Panc1 (cell line): ENCODE measurements around the gene PGAM2. TPM values are rescaled to one million over a fixed set of nuclear protein-coding genes. Genes with fewer than 3 reads are reported as not detected.

Experiments used
- ATAC-seq: fragments of 200-7000 bp; cut with Tn5 transposase; 2 replicates; pipeline ENCODE4 v1.9.1; 2020; ENCODE audit warnings: mild to moderate bottlenecking, moderate library complexity
- BruUV-seq: library from RNA; stranded (reverse); fragments of 400-500 nt; replicated peaks from 2 replicates; lab custom pipeline; 2021; lab: Mats Ljungman, UMichigan
- CTCF ChIA-PET: fragments of 300-600 bp; sonication (Branson Sonifier 250); formaldehyde crosslinking; loops from one replicate; lab custom pipeline; 2022; ENCODE audit warnings: antibody characterized with exemption; lab: Charles Lee
- POLR2A ChIA-PET: fragments of 300-600 bp; sonication (Branson Sonifier 250); formaldehyde crosslinking; loops from one replicate; lab custom pipeline; 2022; ENCODE audit warnings: antibody characterized with exemption; lab: Charles Lee
- DNase-seq: peaks from one replicate; pipeline ENCODE4 v3.0.0-alpha.2; 2010; ENCODE audit warnings: low read depth, low spot score
- H3K27ac ChIP-seq: 2 replicates; pipeline ENCODE4 v1.5.1; 2011; ENCODE audit warnings: mild to moderate bottlenecking, low read length, inconsistent platforms
- H3K27me3 ChIP-seq: fragments of 200-500 bp; sonication (Bioruptor generic); 2 replicates; pipeline ENCODE4 v1.6.0; 2014; ENCODE audit warnings: low read length, inconsistent platforms; ENCODE audit not compliant: control insufficient read depth, insufficient read depth
- H3K36me3 ChIP-seq: fragments of 200-500 bp; sonication (Bioruptor generic); 2 replicates; pipeline ENCODE4 v1.5.1; 2014; ENCODE audit warnings: inconsistent platforms, mild to moderate bottlenecking, low read length, moderate library complexity; ENCODE audit not compliant: control insufficient read depth, insufficient read depth
- H3K4me1 ChIP-seq: 2 replicates; pipeline ENCODE4 v1.5.1; 2011; ENCODE audit warnings: inconsistent platforms, mild to moderate bottlenecking, low read length, moderate library complexity; ENCODE audit not compliant: control insufficient read depth, insufficient read depth
- H3K4me3 ChIP-seq, 2 experiments: 2 replicates each; pipeline ENCODE4 v1.5.1; 2011 to 2012; ENCODE audit warnings: low read depth in 2 of 2, low read length in 2 of 2, mild to moderate bottlenecking in 2 of 2, inconsistent platforms in 1 of 2, moderate library complexity in 1 of 2
- H3K9me3 ChIP-seq: fragments of 200-500 bp; sonication (Bioruptor generic); 2 replicates; pipeline ENCODE4 v1.5.1; 2014; ENCODE audit warnings: low read depth, mild to moderate bottlenecking, inconsistent platforms, low read length, moderate library complexity; ENCODE audit not compliant: control insufficient read depth, insufficient read depth
- CTCF ChIP-seq: fragments of 450-650 bp; IDR thresholded peaks from 2 replicates; pipeline ENCODE4 v1.5.1; 2017; ENCODE audit warnings: mild to moderate bottlenecking
- POLR2AphosphoS5 ChIP-seq: IDR thresholded peaks from 2 replicates; pipeline ENCODE4 v1.6.1; 2012; ENCODE audit warnings: mild to moderate bottlenecking, low read depth, low read length, moderate library complexity
- REST ChIP-seq, 2 experiments: IDR thresholded peaks; 2 replicates each; pipeline ENCODE4 v1.6.1; 2011 to 2012; ENCODE audit warnings: low read depth in 2 of 2, control low read depth in 1 of 2, low read length in 1 of 2, mild to moderate bottlenecking in 1 of 2, moderate library complexity in 1 of 2; ENCODE audit not compliant: insufficient read depth in 1 of 2
- SIN3A ChIP-seq: IDR thresholded peaks from 2 replicates; pipeline ENCODE4 v1.6.1; 2012; ENCODE audit warnings: low read depth, mild to moderate bottlenecking, low read length, moderate library complexity, borderline replicate concordance; ENCODE audit not compliant: insufficient read depth
- TCF7L2 ChIP-seq: IDR thresholded peaks from 2 replicates; pipeline ENCODE4 v1.6.1; 2011; ENCODE audit warnings: mild to moderate bottlenecking, low read depth, low read length, inconsistent platforms
- in situ Hi-C: cut with HindIII; loops from 2 replicates; pipeline ENCODE4 v1.10.0; 2016; ENCODE audit warnings: low sequenced_read_pairs, low pct_unique_long_range_greater_than_20kb
- intact Hi-C: fragments of 100-400 bp; cut with micrococcal nuclease; formaldehyde crosslinking; loops from one replicate; pipeline ENCODE4 v1.10.0; 2022; ENCODE audit not compliant: unreplicated experiment
- total RNA-seq: library from RNA; stranded (reverse); gene quantifications from one replicate; pipeline ENCODE4 v1.2.1, GENCODE V29; 2021; ENCODE audit not compliant: unreplicated experiment

Gene PGAM2
- total RNA-seq, 1 experiment from 2014 or later: 1.3 TPM

- Histone ChIP-seq H3K27me3 (no peaks in the 10 kb centered on the region), H3K36me3 (peaks cover 2% of the 10 kb centered on the region; the same call in 1 of the 2 replicates), H3K27ac (no peak overlapping the region), H3K4me3 (peak overlapping the region in 1 of 2 experiments; percentile 6; a peak in 1 of 4 replicates), H3K9me3 (no peaks in the 10 kb centered on the region), H3K4me1 (peaks cover 6% of the 10 kb centered on the region; the same call in 1 of the 2 replicates)
- no peak for TF ChIP-seq SIN3A
- no peak for TF ChIP-seq TCF7L2
- TF ChIP-seq CTCF: no peak
- no peak for TF ChIP-seq REST (IDR thresholded peaks at IDR 0.05; ENCODE audit: insufficient read depth in 1 of 2, low read depth in 2 of 2, low read length in 1 of 2)
- TF ChIP-seq POLR2AphosphoS5: no peak
- in situ Hi-C loops: no loop called here
- ChIA-PET POLR2A (no interaction called here), CTCF (no interaction called here)
- BruUV-seq: no TSS peak
- DNase-seq (no peak), ATAC-seq (no peak)
- intact Hi-C loops: no loop called here
Observed at GRCh38 chr7:44046321-44047061, 18.9 kb downstream of the PGAM2 start.

- BruUV-seq: no TSS peak
- peak overlapping the region; percentile 92 for H3K27ac ChIP-seq
- TF ChIP-seq CTCF (no peak), SIN3A (no peak), REST (IDR thresholded peaks at IDR 0.05; ENCODE audit: insufficient read depth in 1 of 2, low read depth in 2 of 2, low read length in 1 of 2) (no peak), POLR2AphosphoS5 (no peak), TCF7L2 (no peak)
- ChIA-PET POLR2A (no interaction called here), CTCF (interaction anchor here (0.5 to 0.7 kb wide), 2 partner anchors 58 to 164 kb away, joined by 4 to 9 read pairs; no protein-coding TSS in a partner anchor)
- intact Hi-C loops (no loop called here), in situ Hi-C loops (no loop called here)
- H3K36me3 ChIP-seq: no peaks in the 10 kb centered on the region; the same call in 1 of the 2 replicates
- peak overlapping the region; percentile 89 to 99 for H3K4me3 ChIP-seq
- H3K9me3 ChIP-seq: no peaks in the 10 kb centered on the region
- ATAC-seq (no peak), DNase-seq (no peak)
- H3K4me1 ChIP-seq: peaks cover 6% of the 10 kb centered on the region; the same call in 1 of the 2 replicates
- no peaks in the 10 kb centered on the region for H3K27me3 ChIP-seq
Observed at GRCh38 chr7:44045226-44046014, 19.9 kb downstream of the PGAM2 start.
